OCI-LY3 (cell line): ENCODE data around the gene KREMEN1.

Experiments used
- EZH2phosphoT487 ChIP-seq: fragments of 200-600 bp; shearing (Covaris generic); IDR thresholded peaks from 2 replicates; pipeline ENCODE4 v1.6.1; 2018; ENCODE audit warnings: antibody characterized with exemption, mixed run types, low read depth
- TF ChIP-seq, protein P1 (sequence below): fragments of 200-600, 300-600 bp; sonication (generic); IDR thresholded peaks from 2 replicates; pipeline ENCODE4 v1.5.1; 2014; ENCODE audit warnings: antibody characterized with exemption, low read length, low read depth

GRCh38 chr22:29155966-29156365, 83.1 kb downstream of the KREMEN1 start:
- TF ChIP-seq, protein P1, sequence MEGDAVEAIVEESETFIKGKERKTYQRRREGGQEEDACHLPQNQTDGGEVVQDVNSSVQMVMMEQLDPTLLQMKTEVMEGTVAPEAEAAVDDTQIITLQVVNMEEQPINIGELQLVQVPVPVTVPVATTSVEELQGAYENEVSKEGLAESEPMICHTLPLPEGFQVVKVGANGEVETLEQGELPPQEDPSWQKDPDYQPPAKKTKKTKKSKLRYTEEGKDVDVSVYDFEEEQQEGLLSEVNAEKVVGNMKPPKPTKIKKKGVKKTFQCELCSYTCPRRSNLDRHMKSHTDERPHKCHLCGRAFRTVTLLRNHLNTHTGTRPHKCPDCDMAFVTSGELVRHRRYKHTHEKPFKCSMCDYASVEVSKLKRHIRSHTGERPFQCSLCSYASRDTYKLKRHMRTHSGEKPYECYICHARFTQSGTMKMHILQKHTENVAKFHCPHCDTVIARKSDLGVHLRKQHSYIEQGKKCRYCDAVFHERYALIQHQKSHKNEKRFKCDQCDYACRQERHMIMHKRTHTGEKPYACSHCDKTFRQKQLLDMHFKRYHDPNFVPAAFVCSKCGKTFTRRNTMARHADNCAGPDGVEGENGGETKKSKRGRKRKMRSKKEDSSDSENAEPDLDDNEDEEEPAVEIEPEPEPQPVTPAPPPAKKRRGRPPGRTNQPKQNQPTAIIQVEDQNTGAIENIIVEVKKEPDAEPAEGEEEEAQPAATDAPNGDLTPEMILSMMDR, result no peak
- TF ChIP-seq EZH2phosphoT487, result no peak
